A673 (cell line): Measurements from ENCODE around the gene PCCB. TPM values are rescaled to one million over a fixed set of nuclear protein-coding genes. Genes with fewer than 3 reads are reported as not detected.

ENCODE experiments used
- BruUV-seq: library from RNA; stranded (reverse); fragments of 400-500 nt; replicated peaks from 2 replicates; lab custom pipeline; 2021; lab: Mats Ljungman, UMichigan
- CTCF ChIA-PET: fragments of 300-600 bp; sonication (Branson Sonifier 250); formaldehyde crosslinking; loops from one replicate; lab custom pipeline; 2022; ENCODE audit warnings: antibody characterized with exemption; lab: Charles Lee
- POLR2A ChIA-PET: fragments of 300-600 bp; sonication (Branson Sonifier 250); formaldehyde crosslinking; loops from one replicate; lab custom pipeline; 2022; ENCODE audit warnings: antibody characterized with exemption; ENCODE audit not compliant: low non-redundant PET; lab: Charles Lee
- DNase-seq: peaks from one replicate; pipeline ENCODE4 v3.0.0-alpha.2; 2015; ENCODE audit warnings: low spot score
- H3K27ac ChIP-seq: fragments of 200-600 bp; sonication (generic); 2 replicates; pipeline ENCODE4 v1.5.1; 2016; ENCODE audit warnings: mixed run types, low read depth, mild to moderate bottlenecking, mixed read lengths, antibody characterized with exemption, low read length; ENCODE audit not compliant: poor library complexity, severe bottlenecking
- H3K27me3 ChIP-seq: fragments of 200-600 bp; sonication (generic); replicated peaks from 2 replicates; pipeline ENCODE4 v1.6.1; 2017; ENCODE audit warnings: mixed run types, low read depth, mild to moderate bottlenecking, mixed read lengths, antibody characterized with exemption, low read length; ENCODE audit not compliant: insufficient read depth, poor library complexity
- H3K36me3 ChIP-seq: fragments of 200-600 bp; sonication (generic); 2 replicates; pipeline ENCODE4 v1.6.1; 2016; ENCODE audit warnings: mixed run types, mild to moderate bottlenecking, mixed read lengths, antibody characterized with exemption, low read length; ENCODE audit not compliant: insufficient read depth, poor library complexity, severe bottlenecking
- H3K4me1 ChIP-seq: fragments of 200-600 bp; sonication (generic); 2 replicates; pipeline ENCODE4 v1.6.1; 2017; ENCODE audit warnings: mixed run types, mild to moderate bottlenecking, mixed read lengths, antibody characterized with exemption, low read length; ENCODE audit not compliant: insufficient read depth, poor library complexity, severe bottlenecking
- H3K4me3 ChIP-seq: fragments of 200-600 bp; sonication (generic); 2 replicates; pipeline ENCODE4 v1.5.1; 2016; ENCODE audit warnings: low read depth, mixed run types, mild to moderate bottlenecking, mixed read lengths, low read length; ENCODE audit not compliant: poor library complexity, severe bottlenecking
- H3K9me3 ChIP-seq: fragments of 200-600 bp; sonication (generic); 2 replicates; pipeline ENCODE4 v1.6.1; 2016; ENCODE audit warnings: mixed run types, low read depth, mild to moderate bottlenecking, mixed read lengths, antibody characterized with exemption, low read length; ENCODE audit not compliant: poor library complexity, severe bottlenecking
- CTCF ChIP-seq: fragments of 300-800, 200-600 bp; sonication (generic); conservative IDR thresholded peaks from 2 replicates; pipeline ENCODE4 v1.5.1; 2017; ENCODE audit warnings: low read depth, mild to moderate bottlenecking, antibody characterized with exemption, low read length, moderate library complexity, mixed read lengths
- EZH2 ChIP-seq: fragments of 200-600 bp; sonication (generic); IDR thresholded peaks from 2 replicates; pipeline ENCODE4 v1.6.1; 2017; ENCODE audit warnings: borderline replicate concordance, low read depth, mild to moderate bottlenecking, mixed read lengths, antibody characterized with exemption, low read length; ENCODE audit not compliant: poor library complexity, severe bottlenecking
- intact Hi-C: fragments of 100-400 bp; cut with micrococcal nuclease; formaldehyde crosslinking; loops from one replicate; pipeline ENCODE4 v1.10.0; 2022; ENCODE audit not compliant: unreplicated experiment
- total RNA-seq: library from RNA; stranded (reverse); gene quantifications from 2 replicates; pipeline ENCODE4 v1.2.3, GENCODE V29; 2021

Gene PCCB
- total RNA-seq, 1 experiment from 2014 or later, result 82.1 TPM

- CTCF ChIA-PET, result no interaction called here
- intact Hi-C loops, result no loop called here
These were observed 33.5 kb downstream of the PCCB start for GRCh38 chr3:136283627-136284026.

GRCh38 chr3:136291302-136291701, 41.2 kb downstream of the PCCB start:
- intact Hi-C loops, result no loop called here
- no peak for DNase-seq
- no peaks in the 10 kb centered on the region for H3K4me1 ChIP-seq
- CTCF ChIA-PET, result no interaction called here
- peaks cover 52% of the 10 kb centered on the region for H3K36me3 ChIP-seq
- BruUV-seq, result no TSS peak
- no peaks in the 10 kb centered on the region for H3K27me3 ChIP-seq
- H3K9me3 ChIP-seq, result no peaks in the 10 kb centered on the region
- no peak for TF ChIP-seq EZH2
- no peak overlapping the region for H3K27ac ChIP-seq
- no peak overlapping the region for H3K4me3 ChIP-seq
- POLR2A ChIA-PET, result no interaction called here

More at GRCh38 chr3:136283627-136284026, 33.5 kb downstream of the PCCB start:
- H3K36me3 ChIP-seq, result peaks cover 45% of the 10 kb centered on the region
- BruUV-seq, result no TSS peak
- H3K9me3 ChIP-seq, result peaks cover 23% of the 10 kb centered on the region
- H3K27ac ChIP-seq, result no peak overlapping the region
- TF ChIP-seq CTCF (no peak), EZH2 (no peak)
- H3K4me1 ChIP-seq, result no peaks in the 10 kb centered on the region
- no peak for DNase-seq
- no peak overlapping the region for H3K4me3 ChIP-seq
- H3K27me3 ChIP-seq, result no peaks in the 10 kb centered on the region
- POLR2A ChIA-PET, result no interaction called here

- H3K27me3 ChIP-seq, result no peaks in the 10 kb centered on the region
- peaks cover 46% of the 10 kb centered on the region for H3K36me3 ChIP-seq
- no peak overlapping the region for H3K27ac ChIP-seq
- intact Hi-C loops, result no loop called here
- DNase-seq, result no peak
- TF ChIP-seq EZH2 (no peak), CTCF (no peak)
- no peaks in the 10 kb centered on the region for H3K9me3 ChIP-seq
- H3K4me1 ChIP-seq, result no peaks in the 10 kb centered on the region
- POLR2A ChIA-PET, result no interaction called here
- CTCF ChIA-PET, result no interaction called here
- no peak overlapping the region for H3K4me3 ChIP-seq
- BruUV-seq, result no TSS peak
These were observed 42.4 kb downstream of the PCCB start for GRCh38 chr3:136292500-136292899.

GRCh38 chr3:136293279-136293678, 43.1 kb downstream of the PCCB start:
- ChIA-PET POLR2A (no interaction called here), CTCF (no interaction called here)
- intact Hi-C loops, result no loop called here
- peaks cover 43% of the 10 kb centered on the region for H3K36me3 ChIP-seq
- no peak for TF ChIP-seq EZH2
- TF ChIP-seq CTCF, result no peak
- no peaks in the 10 kb centered on the region for H3K27me3 ChIP-seq
- H3K4me3 ChIP-seq, result no peak overlapping the region
- H3K4me1 ChIP-seq, result no peaks in the 10 kb centered on the region
- BruUV-seq, result no TSS peak
- DNase-seq, result no peak
- H3K9me3 ChIP-seq, result no peaks in the 10 kb centered on the region
- H3K27ac ChIP-seq, result no peak overlapping the region
